Cortex of kidney (tissue), 1 donor: ENCODE results near the gene PLA2G12B.
"Not testable (repeated sequence)": the region's sequence is repeated elsewhere in the genome, so short reads cannot be mapped to it uniquely, and the experiment has no call there.

Source experiments
- DNase-seq: peaks from one replicate; lab custom pipeline; 2025; lab: John Stamatoyannopoulos, UW

Gene PLA2G12B

GRCh38 chr10:72935361-72935760 lies 19.2 kb downstream of the PLA2G12B start:
- DNase-seq, result no peak

GRCh38 chr10:72932259-72933015 lies 22.2 kb downstream of the PLA2G12B start:
- DNase-seq, result no peak

- DNase-seq, result no peak
These were observed 24.3 kb downstream of the PLA2G12B start for GRCh38 chr10:72930276-72930675.

DNA sequence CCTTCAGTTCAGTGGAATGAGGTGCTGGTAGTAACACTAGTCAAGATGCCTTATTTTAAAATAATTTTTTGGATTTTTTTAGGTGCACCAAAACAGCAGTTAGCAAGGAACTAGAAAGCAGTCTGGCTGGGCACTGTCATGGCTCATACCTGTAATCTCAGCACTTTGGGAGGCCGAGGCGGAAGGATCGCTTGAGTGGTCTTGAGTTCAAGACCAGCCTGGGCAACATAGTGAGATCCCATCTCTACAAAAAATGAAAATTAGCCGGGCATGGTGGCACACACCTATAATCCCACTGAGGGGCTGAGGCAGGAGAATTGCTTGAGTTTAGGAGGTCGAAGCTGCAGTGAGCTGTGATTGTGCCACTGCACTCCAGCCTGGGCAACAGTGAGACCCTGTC lies 25.8 kb downstream of the PLA2G12B start:
- no peak for DNase-seq

- DNase-seq, result no peak
These were observed 27.1 kb downstream of the PLA2G12B start for GRCh38 chr10:72927485-72927884.

GRCh38 chr10:72925951-72926465 lies 28.6 kb downstream of the PLA2G12B start:
- no peak for DNase-seq

DNA sequence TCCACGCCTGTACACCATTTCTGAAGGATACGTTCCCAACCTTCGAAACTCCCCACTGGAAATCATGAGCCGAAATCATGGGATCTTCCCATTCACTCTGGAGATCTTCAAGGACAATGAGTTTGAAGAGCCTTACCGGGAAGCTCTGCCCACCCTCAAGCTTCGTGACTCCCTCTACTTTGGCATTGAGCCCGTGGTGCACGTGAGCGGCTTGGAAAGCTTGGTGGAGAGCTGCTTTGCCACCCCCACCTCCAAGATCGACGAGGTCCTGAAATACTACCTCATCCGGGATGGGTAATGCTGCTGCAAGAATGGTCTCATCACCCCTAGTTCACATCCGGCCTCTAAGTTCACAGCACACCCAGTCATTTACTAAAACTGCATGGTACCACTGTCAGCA lies 30.3 kb downstream of the PLA2G12B start:
- DNase-seq, result no peak

- DNase-seq, result not testable (repeated sequence)
These were observed 33.4 kb downstream of the PLA2G12B start for GRCh38 chr10:72921147-72921683.

- no peak for DNase-seq
These were observed 36.3 kb downstream of the PLA2G12B start for GRCh38 chr10:72918352-72918751.

- DNase-seq, result not testable (repeated sequence)
These were observed 36.7 kb downstream of the PLA2G12B start for GRCh38 chr10:72917803-72918332.

- not testable (repeated sequence) for DNase-seq
These were observed 37.4 kb downstream of the PLA2G12B start for GRCh38 chr10:72917201-72917600.

DNA sequence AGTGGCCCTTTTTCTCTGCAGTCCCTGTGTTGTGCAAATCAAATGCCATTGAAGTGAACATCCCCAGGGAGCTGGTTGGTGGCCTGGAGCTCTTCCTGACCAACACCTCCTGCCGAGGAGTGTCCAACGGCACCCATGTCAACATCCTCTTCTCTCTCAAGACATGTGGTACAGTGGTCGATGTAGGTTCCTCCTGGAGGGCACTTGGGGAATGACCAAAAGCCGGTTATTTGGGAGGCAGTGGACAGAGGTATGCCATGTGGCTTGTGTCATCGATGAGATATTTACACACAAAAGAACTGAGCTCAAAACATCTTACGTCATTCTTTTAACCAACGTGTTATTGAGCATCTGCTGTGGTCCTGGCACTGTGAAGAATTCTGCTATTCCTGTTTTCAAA lies 41.3 kb downstream of the PLA2G12B start:
- no peak for DNase-seq

GRCh38 chr10:72912736-72913135 lies 41.9 kb downstream of the PLA2G12B start:
- DNase-seq, result no peak

DNA sequence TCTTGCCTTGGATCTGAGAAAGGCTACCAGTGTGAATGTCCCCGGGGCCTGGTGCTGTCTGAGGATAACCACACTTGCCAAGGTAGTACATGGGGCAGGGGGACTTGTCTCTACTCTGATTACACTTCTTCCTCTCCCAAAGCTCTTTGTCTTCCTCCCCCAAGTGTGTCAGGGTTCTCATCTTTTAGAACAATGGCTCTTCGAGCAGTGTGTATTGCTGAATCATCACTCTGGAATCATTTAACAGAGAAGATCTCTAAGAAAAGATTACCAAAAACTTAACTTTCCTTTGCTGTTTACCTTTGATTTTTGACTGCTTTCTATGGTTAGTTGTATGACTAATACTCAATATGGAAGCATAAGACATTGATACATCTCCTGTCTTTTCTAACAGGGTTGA lies 42.8 kb downstream of the PLA2G12B start:
- no peak for DNase-seq

GRCh38 chr10:72910705-72911104 lies 43.9 kb downstream of the PLA2G12B start:
- DNase-seq, result no peak

DNA sequence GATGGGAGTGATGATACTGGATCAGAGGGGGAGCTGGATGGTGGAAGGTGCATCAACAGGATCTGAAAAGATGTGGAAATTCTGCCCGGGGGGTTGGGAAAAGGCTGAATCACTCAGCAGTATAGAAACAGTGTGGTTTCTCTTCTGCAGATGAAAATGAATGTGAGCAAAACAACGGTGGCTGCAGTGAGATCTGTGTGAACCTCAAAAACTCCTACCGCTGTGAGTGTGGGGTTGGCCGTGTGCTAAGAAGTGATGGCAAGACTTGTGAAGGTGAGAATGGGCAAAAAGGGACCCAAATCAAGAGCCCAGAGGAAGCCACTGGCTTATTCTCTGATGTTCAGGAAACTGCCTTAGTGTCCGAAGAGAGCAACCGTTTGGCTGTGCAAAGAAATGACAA lies 48.2 kb downstream of the PLA2G12B start:
- DNase-seq, result no peak

DNA sequence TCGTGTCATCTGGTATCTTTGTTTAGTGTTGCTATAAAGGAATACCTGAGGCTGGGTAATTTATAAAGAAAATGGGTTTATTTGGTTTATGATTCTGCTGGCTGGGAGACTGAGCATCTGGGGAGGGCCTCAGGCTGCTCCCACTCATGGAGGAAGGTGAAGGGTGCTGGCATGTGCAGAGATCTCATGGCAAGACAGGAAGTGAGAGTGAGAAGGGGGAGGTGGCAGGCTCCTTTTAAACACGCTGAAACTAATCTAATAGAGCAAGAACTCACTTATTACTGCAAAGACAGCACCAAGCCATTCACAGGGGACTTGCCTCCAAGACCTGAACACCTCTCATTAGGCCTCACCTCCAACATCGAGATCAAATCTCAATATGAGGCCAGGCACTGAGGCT lies 49.8 kb downstream of the PLA2G12B start:
- no peak for DNase-seq

GRCh38 chr10:72903941-72904446 lies 50.6 kb downstream of the PLA2G12B start:
- DNase-seq, result not testable (repeated sequence)

DNA sequence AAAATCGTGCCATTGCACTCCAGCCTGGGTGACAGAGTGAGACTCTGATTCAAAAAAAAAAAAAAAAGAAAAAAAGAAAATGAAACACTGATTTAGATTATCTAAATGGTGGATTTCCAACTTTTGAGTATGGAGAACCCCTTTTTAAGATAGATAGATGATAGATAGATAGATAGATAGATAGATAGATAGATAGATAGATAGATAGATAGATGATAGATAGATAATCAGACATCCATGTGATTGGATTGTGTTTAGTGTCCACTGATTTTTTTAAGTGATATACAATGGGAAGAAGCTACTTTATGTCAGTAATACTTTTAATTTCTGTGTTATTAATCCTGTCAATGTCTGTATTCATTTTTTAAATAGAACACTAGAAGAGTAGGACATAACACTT lies 55.1 kb downstream of the PLA2G12B start:
- DNase-seq, result no peak

- DNase-seq, result no peak
These were observed 56.0 kb downstream of the PLA2G12B start for GRCh38 chr10:72898616-72899015.

DNA sequence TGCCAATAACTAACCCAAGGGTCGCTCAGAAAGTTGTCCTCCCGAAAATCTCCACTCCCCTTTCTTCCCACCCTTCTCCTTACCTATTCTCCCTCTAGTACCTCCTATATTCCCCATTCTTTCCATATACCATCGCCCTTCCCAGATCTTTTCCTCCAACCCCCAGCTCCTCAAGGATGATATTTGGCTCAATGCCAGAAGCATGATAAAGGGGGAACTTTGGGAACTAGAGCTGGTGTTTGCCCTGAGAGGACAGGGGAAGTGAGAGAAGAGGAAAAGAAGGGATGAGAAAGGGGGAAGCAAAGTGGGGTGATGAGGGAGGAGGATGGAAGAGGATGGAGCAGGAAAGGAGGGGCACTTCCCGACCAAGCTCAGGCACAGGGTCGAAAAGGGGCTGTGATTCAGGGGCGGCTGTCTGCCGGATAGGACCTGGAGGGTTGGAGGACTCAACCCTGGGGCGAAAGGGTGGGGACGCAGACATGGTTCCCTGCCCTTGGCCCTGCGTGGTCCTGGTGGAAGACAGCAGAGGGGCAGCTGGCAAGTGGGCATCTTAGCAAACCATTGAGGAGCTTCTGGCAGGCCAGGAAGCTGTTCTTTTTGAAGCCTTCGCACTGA lies 59.3 kb downstream of the PLA2G12B start:
- DNase-seq, result no peak

- DNase-seq, result no peak
These were observed 61.3 kb downstream of the PLA2G12B start, which contains the start of gene OIT3 for GRCh38 chr10:72893136-72893798. Gene OIT3, plus strand, starts transcription at chr10:72893739. Its CDS starts 60 bp downstream, at chr10:72893799.
